ENCODE data around the gene SULT6B1. TPM values are rescaled to one million over a fixed set of nuclear protein-coding genes. Genes with fewer than 3 reads are reported as not detected.
A peak's percentile ranks its signal among the peaks of the same experiment; 100 is the strongest.
"Not testable (repeated sequence)": the region's sequence is repeated elsewhere in the genome, so short reads cannot be mapped to it uniquely, and the experiment has no call there.

SULT6B1 gene
- polyA plus RNA-seq, 4 donors = not detected

- Histone ChIP-seq H3K36me3 (ENCODE audit: control insufficient read depth in 3 of 3, insufficient read depth in 2 of 3, low read depth in 1 of 3, low read length in 3 of 3) (peaks cover 7 to 29% (median 11%) of the 10 kb centered on the region in 3 donors), H3K9me3 (ENCODE audit: control insufficient read depth in 2 of 2, insufficient read depth in 1 of 2, low read depth in 1 of 2, low read length in 1 of 2) (peaks cover 0 to 20% of the 10 kb centered on the region in 2 donors)
- DNase-seq; H3K27me3 ChIP-seq (ENCODE audit: control insufficient read depth in 3 of 3, insufficient read depth in 3 of 3, low read length in 3 of 3); H3K27ac ChIP-seq (ENCODE audit: low read depth in 1 of 3, low read length in 2 of 3); H3K4me1 ChIP-seq (ENCODE audit: control insufficient read depth in 3 of 3, insufficient read depth in 2 of 3, low read depth in 1 of 3, low read length in 2 of 3); H3K4me3 ChIP-seq (ENCODE audit: low read depth in 1 of 3, low read length in 3 of 3); FAIRE-seq: not testable (repeated sequence)
- WGBS, 3 donors = 83 to 91% (median 86%) methylated on average over 8 of the region's 8 CpGs
These were observed 16.7 kb upstream of the SULT6B1 start for GRCh38 chr2:37205071-37205661.

DNA sequence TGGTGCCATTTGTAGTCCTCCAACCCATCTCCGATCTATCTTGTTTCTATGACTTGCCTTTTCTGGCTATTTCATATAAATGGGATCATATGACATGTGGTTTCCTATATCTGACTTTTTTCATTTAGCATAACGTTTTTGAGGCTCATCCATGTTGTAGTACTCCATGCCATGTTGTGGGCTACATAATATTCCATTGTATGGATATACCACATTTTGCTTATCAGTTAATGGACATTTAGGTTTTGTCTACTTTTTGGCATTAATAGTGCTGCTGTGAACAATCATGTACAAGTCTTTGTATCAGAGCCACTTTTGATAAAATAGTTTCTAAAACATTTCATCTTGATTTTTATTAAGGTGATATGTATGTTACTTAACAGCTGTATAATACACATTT, 15.2 kb upstream of the SULT6B1 start:
- peaks cover 5 to 29% (median 9%) of the 10 kb centered on the region in 3 donors for H3K36me3 ChIP-seq (ENCODE audit: control insufficient read depth in 3 of 3, insufficient read depth in 2 of 3, low read depth in 1 of 3, low read length in 3 of 3)
- H3K4me1 ChIP-seq (ENCODE audit: control insufficient read depth in 3 of 3, insufficient read depth in 2 of 3, low read depth in 1 of 3, low read length in 2 of 3) = no peaks in the 10 kb centered on the region
- H3K9me3 ChIP-seq (ENCODE audit: control insufficient read depth in 2 of 2, insufficient read depth in 1 of 2, low read depth in 1 of 2, low read length in 1 of 2) = peaks cover 0 to 17% of the 10 kb centered on the region in 2 donors
- no peak overlapping the region for H3K27ac ChIP-seq (ENCODE audit: low read depth in 1 of 3, low read length in 2 of 3)
- FAIRE-seq (no peak), DNase-seq (no peak)
- no peaks in the 10 kb centered on the region for H3K27me3 ChIP-seq (ENCODE audit: control insufficient read depth in 3 of 3, insufficient read depth in 3 of 3, low read length in 3 of 3)
- H3K4me3 ChIP-seq (ENCODE audit: low read depth in 1 of 3, low read length in 3 of 3) = no peak overlapping the region
- 88 to 95% (median 91%) methylated on average over 2 of the region's 2 CpGs for WGBS, 3 donors

GRCh38 chr2:37201766-37202165, 13.3 kb upstream of the SULT6B1 start:
- Histone ChIP-seq H3K9me3 (ENCODE audit: control insufficient read depth in 2 of 2, insufficient read depth in 1 of 2, low read depth in 1 of 2, low read length in 1 of 2) (peaks cover 0 to 14% of the 10 kb centered on the region in 2 donors), H3K36me3 (ENCODE audit: control insufficient read depth in 3 of 3, insufficient read depth in 2 of 3, low read depth in 1 of 3, low read length in 3 of 3) (peaks cover 5 to 29% (median 9%) of the 10 kb centered on the region in 3 donors), H3K4me1 (ENCODE audit: control insufficient read depth in 3 of 3, insufficient read depth in 2 of 3, low read depth in 1 of 3, low read length in 2 of 3) (peaks cover 4 to 5% (median 4%) of the 10 kb centered on the region in 3 donors), H3K27me3 (ENCODE audit: control insufficient read depth in 3 of 3, insufficient read depth in 3 of 3, low read length in 3 of 3) (no peaks in the 10 kb centered on the region), H3K4me3 (ENCODE audit: low read depth in 1 of 3, low read length in 3 of 3) (no peak overlapping the region), H3K27ac (ENCODE audit: low read depth in 1 of 3, low read length in 2 of 3) (no peak overlapping the region)
- DNase-seq = no peak
- no peak for FAIRE-seq
- 74 to 91% (median 80%) methylated on average over 1 of the region's 1 CpG for WGBS, 3 donors

GRCh38 chr2:37201208-37201607, 12.7 kb upstream of the SULT6B1 start:
- H3K36me3 ChIP-seq (ENCODE audit: control insufficient read depth in 3 of 3, insufficient read depth in 2 of 3, low read depth in 1 of 3, low read length in 3 of 3) = peaks cover 4 to 25% (median 9%) of the 10 kb centered on the region in 3 donors
- H3K4me3 ChIP-seq (ENCODE audit: low read depth in 1 of 3, low read length in 3 of 3) = no peak overlapping the region
- H3K27ac ChIP-seq (ENCODE audit: low read depth in 1 of 3, low read length in 2 of 3) = no peak overlapping the region
- 74 to 83% (median 82%) methylated on average over 1 of the region's 1 CpG for WGBS, 3 donors
- peaks cover 4 to 5% (median 4%) of the 10 kb centered on the region in 3 donors for H3K4me1 ChIP-seq (ENCODE audit: control insufficient read depth in 3 of 3, insufficient read depth in 2 of 3, low read depth in 1 of 3, low read length in 2 of 3)
- DNase-seq = no peak
- H3K27me3 ChIP-seq (ENCODE audit: control insufficient read depth in 3 of 3, insufficient read depth in 3 of 3, low read length in 3 of 3) = no peaks in the 10 kb centered on the region
- peaks cover 0 to 9% of the 10 kb centered on the region in 2 donors for H3K9me3 ChIP-seq (ENCODE audit: control insufficient read depth in 2 of 2, insufficient read depth in 1 of 2, low read depth in 1 of 2, low read length in 1 of 2)
- FAIRE-seq = no peak

GRCh38 chr2:37198681-37199065, 10.2 kb upstream of the SULT6B1 start:
- Histone ChIP-seq H3K4me1 (ENCODE audit: control insufficient read depth in 3 of 3, insufficient read depth in 2 of 3, low read depth in 1 of 3, low read length in 2 of 3) (peaks cover 4 to 5% (median 4%) of the 10 kb centered on the region in 3 donors), H3K36me3 (ENCODE audit: control insufficient read depth in 3 of 3, insufficient read depth in 2 of 3, low read depth in 1 of 3, low read length in 3 of 3) (peaks cover 3 to 10% (median 4%) of the 10 kb centered on the region in 3 donors), H3K27me3 (ENCODE audit: control insufficient read depth in 3 of 3, insufficient read depth in 3 of 3, low read length in 3 of 3) (no peaks in the 10 kb centered on the region), H3K9me3 (ENCODE audit: control insufficient read depth in 2 of 2, insufficient read depth in 1 of 2, low read depth in 1 of 2, low read length in 1 of 2) (no peaks in the 10 kb centered on the region), H3K4me3 (ENCODE audit: low read depth in 1 of 3, low read length in 3 of 3) (no peak overlapping the region), H3K27ac (ENCODE audit: low read depth in 1 of 3, low read length in 2 of 3) (no peak overlapping the region)
- DNase-seq (no peak), FAIRE-seq (no peak)
- WGBS, 3 donors = 89 to 91% (median 91%) methylated on average over 8 of the region's 8 CpGs

- DNase-seq = peak; percentile 88 to 96
- Histone ChIP-seq H3K27ac (ENCODE audit: low read depth in 1 of 3, low read length in 2 of 3) (peak within 1 kb of the TSS; percentile 78 to 95 (median 82)), H3K4me3 (ENCODE audit: low read depth in 1 of 3, low read length in 3 of 3) (peak within 1 kb of the TSS; percentile 68 to 99 (median 76)), H3K27me3 (ENCODE audit: control insufficient read depth in 3 of 3, insufficient read depth in 3 of 3, low read length in 3 of 3) (no peaks in the 10 kb centered on the region), H3K9me3 (ENCODE audit: control insufficient read depth in 2 of 2, insufficient read depth in 1 of 2, low read depth in 1 of 2, low read length in 1 of 2) (no peaks in the 10 kb centered on the region), H3K4me1 (ENCODE audit: control insufficient read depth in 3 of 3, insufficient read depth in 2 of 3, low read depth in 1 of 3, low read length in 2 of 3) (peaks cover 4 to 5% (median 4%) of the 10 kb centered on the region in 3 donors), H3K36me3 (ENCODE audit: control insufficient read depth in 3 of 3, insufficient read depth in 2 of 3, low read depth in 1 of 3, low read length in 3 of 3) (peaks cover 0 to 4% (median 2%) of the 10 kb centered on the region in 3 donors)
- FAIRE-seq = no peak
- 0% methylated on average over 69 to 72 of the region's 72 CpGs for WGBS, 3 donors
These were observed 8.1 kb upstream of the SULT6B1 start, which contains the start of gene CEBPZOS for GRCh38 chr2:37196320-37197195. Gene CEBPZOS (plus strand): TSS chr2:37196496. CDS start chr2:37199705, 3,209 bp downstream.

GRCh38 chr2:37195862-37196319, 7.4 kb upstream of the SULT6B1 start:
- H3K9me3 ChIP-seq (ENCODE audit: control insufficient read depth in 2 of 2, insufficient read depth in 1 of 2, low read depth in 1 of 2, low read length in 1 of 2); FAIRE-seq; H3K36me3 ChIP-seq (ENCODE audit: control insufficient read depth in 3 of 3, insufficient read depth in 2 of 3, low read depth in 1 of 3, low read length in 3 of 3); H3K27me3 ChIP-seq (ENCODE audit: control insufficient read depth in 3 of 3, insufficient read depth in 3 of 3, low read length in 3 of 3); DNase-seq; H3K4me1 ChIP-seq (ENCODE audit: control insufficient read depth in 3 of 3, insufficient read depth in 2 of 3, low read depth in 1 of 3, low read length in 2 of 3): not testable (repeated sequence)
- Histone ChIP-seq H3K4me3 (ENCODE audit: low read depth in 1 of 3, low read length in 3 of 3) (peak overlapping the region; percentile 68 to 99 (median 76)), H3K27ac (ENCODE audit: low read depth in 1 of 3, low read length in 2 of 3) (peak overlapping the region; percentile 78 to 95 (median 82))
- 76 to 82% (median 79%) methylated on average over 20 of the region's 20 CpGs for WGBS, 3 donors

- WGBS, 3 donors = 89 to 95% (median 91%) methylated on average over 1 of the region's 1 CpG
- FAIRE-seq (no peak), DNase-seq (no peak)
- Histone ChIP-seq H3K27ac (ENCODE audit: low read depth in 1 of 3, low read length in 2 of 3) (no peak overlapping the region), H3K36me3 (ENCODE audit: control insufficient read depth in 3 of 3, insufficient read depth in 2 of 3, low read depth in 1 of 3, low read length in 3 of 3) (no peaks in the 10 kb centered on the region), H3K9me3 (ENCODE audit: control insufficient read depth in 2 of 2, insufficient read depth in 1 of 2, low read depth in 1 of 2, low read length in 1 of 2) (no peaks in the 10 kb centered on the region), H3K4me3 (ENCODE audit: low read depth in 1 of 3, low read length in 3 of 3) (no peak overlapping the region), H3K27me3 (ENCODE audit: control insufficient read depth in 3 of 3, insufficient read depth in 3 of 3, low read length in 3 of 3) (no peaks in the 10 kb centered on the region), H3K4me1 (ENCODE audit: control insufficient read depth in 3 of 3, insufficient read depth in 2 of 3, low read depth in 1 of 3, low read length in 2 of 3) (peaks cover 3 to 4% (median 3%) of the 10 kb centered on the region in 3 donors)
These were observed 4.1 kb upstream of the SULT6B1 start for GRCh38 chr2:37192551-37192950.
